Chondrocyte (in vitro differentiated cells): Measurements from ENCODE around the gene PIK3AP1. TPM values are rescaled to one million over a fixed set of nuclear protein-coding genes. Genes with fewer than 3 reads are reported as not detected.
A peak's percentile ranks its signal among the peaks of the same experiment; 100 is the strongest.

ENCODE experiments used
- DNase-seq: peaks from one replicate; pipeline ENCODE4 v3.0.0; 2021; ENCODE audit warnings: mixed read lengths, low spot score
- H3K27ac Mint-ChIP-seq: one replicate; pipeline ENCODE4 v1.8.0; 2021; ENCODE audit warnings: mild to moderate bottlenecking, moderate library complexity, mixed read lengths; ENCODE audit not compliant: unreplicated experiment
- H3K27me3 Mint-ChIP-seq: 2 replicates; pipeline ENCODE4 v1.8.0; 2021; ENCODE audit warnings: low read depth, mixed read lengths
- H3K36me3 Mint-ChIP-seq: 2 replicates; pipeline ENCODE4 v1.8.0; 2021; ENCODE audit warnings: low read depth, mixed read lengths
- H3K4me1 Mint-ChIP-seq: 2 replicates; pipeline ENCODE4 v1.8.0; 2021; ENCODE audit warnings: low read depth, mild to moderate bottlenecking, mixed read lengths
- H3K4me3 Mint-ChIP-seq: one replicate; pipeline ENCODE4 v1.8.0; 2021; ENCODE audit warnings: mild to moderate bottlenecking, moderate library complexity, mixed read lengths; ENCODE audit not compliant: unreplicated experiment
- H3K9me3 Mint-ChIP-seq: 2 replicates; pipeline ENCODE4 v1.8.0; 2021; ENCODE audit warnings: low read depth, mixed read lengths
- total RNA-seq: library from RNA; stranded (reverse); gene quantifications from 3 replicates; pipeline ENCODE4 v1.2.1, GENCODE V29; 2021
- TF ChIP-seq, protein P1 (sequence below): fragments of 200-600 bp; sonication (generic); IDR thresholded peaks from 2 replicates; pipeline ENCODE4 v1.5.0; 2021; ENCODE audit warnings: antibody characterized with exemption, mild to moderate bottlenecking, moderate library complexity

The PIK3AP1 gene
- total RNA-seq, 1 donor from 2014 or later = 9.9 TPM

DNA sequence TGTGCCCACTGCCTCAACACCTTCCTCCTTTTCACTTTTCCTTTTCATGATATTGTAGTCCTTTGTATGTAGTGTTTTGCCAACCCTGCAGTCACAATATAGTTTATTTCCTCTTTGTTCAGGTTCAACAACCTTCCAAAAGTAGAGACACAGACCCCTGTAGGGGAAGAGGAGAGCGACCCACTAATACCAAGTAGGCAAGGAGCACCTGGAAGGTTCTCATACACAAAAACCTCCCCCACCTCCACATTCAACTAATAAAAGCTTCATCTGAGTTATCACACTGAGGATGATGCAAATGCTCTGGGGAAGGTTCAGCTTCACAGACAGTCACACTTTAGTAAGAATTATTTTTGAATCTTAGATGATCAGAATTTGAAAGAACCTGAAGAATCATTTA, 41.6 kb downstream of the PIK3AP1 start:
- H3K4me3 Mint-ChIP-seq = no peak overlapping the region
- H3K27ac Mint-ChIP-seq = no peak overlapping the region
- H3K27me3 Mint-ChIP-seq = no peaks in the 10 kb centered on the region
- no peaks in the 10 kb centered on the region for H3K36me3 Mint-ChIP-seq
- H3K4me1 Mint-ChIP-seq = peaks cover 25% of the 10 kb centered on the region
- TF ChIP-seq, protein P1, sequence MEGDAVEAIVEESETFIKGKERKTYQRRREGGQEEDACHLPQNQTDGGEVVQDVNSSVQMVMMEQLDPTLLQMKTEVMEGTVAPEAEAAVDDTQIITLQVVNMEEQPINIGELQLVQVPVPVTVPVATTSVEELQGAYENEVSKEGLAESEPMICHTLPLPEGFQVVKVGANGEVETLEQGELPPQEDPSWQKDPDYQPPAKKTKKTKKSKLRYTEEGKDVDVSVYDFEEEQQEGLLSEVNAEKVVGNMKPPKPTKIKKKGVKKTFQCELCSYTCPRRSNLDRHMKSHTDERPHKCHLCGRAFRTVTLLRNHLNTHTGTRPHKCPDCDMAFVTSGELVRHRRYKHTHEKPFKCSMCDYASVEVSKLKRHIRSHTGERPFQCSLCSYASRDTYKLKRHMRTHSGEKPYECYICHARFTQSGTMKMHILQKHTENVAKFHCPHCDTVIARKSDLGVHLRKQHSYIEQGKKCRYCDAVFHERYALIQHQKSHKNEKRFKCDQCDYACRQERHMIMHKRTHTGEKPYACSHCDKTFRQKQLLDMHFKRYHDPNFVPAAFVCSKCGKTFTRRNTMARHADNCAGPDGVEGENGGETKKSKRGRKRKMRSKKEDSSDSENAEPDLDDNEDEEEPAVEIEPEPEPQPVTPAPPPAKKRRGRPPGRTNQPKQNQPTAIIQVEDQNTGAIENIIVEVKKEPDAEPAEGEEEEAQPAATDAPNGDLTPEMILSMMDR = no peak
- DNase-seq = no peak
- peaks cover 3% of the 10 kb centered on the region for H3K9me3 Mint-ChIP-seq

DNA sequence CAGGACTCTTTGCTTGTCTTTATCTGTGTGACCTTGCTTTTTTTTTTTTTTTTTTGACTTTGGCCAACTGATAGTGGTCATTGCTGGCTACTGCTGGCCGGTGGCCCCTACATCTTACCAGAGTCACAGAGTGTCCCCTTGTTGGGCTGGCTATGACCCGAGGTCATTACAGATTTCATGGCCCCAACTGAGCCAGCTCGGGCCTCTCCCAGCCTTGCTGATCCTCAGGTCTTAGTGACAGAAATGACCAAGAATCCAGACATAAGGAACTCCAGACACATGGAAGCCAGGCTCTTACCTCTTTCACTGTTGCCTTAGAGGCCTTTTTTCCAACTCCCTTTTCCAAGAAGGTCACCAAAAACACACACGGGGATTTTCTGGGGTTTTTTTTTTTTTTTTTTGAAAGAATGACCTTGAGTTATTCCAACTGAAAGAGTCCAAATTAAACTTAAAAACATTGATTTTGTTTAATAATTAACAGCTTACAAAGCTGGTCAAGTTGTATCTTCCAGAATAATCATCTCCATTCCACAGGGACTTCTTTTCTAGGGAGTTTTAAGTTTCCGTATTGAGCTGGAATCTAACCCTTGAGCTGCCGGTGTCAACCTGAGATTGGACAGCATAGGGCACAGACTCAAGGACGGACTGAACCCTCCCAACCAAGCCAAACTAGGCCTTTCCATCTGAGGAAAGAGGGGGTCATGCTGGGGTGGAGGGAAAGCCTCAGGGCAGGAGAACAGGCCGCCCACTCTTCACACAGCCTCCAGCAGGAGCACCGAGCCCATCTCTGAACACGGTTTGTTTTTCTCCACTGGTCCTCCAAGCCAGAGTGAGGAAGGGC, 43.8 kb downstream of the PIK3AP1 start:
- Mint-ChIP-seq H3K27ac (no peak overlapping the region), H3K4me3 (no peak overlapping the region), H3K9me3 (peaks cover 3% of the 10 kb centered on the region), H3K4me1 (peaks cover 32% of the 10 kb centered on the region), H3K36me3 (peaks cover 2% of the 10 kb centered on the region), H3K27me3 (no peaks in the 10 kb centered on the region)
- DNase-seq = no peak
- TF ChIP-seq, protein P1 = no peak

DNA sequence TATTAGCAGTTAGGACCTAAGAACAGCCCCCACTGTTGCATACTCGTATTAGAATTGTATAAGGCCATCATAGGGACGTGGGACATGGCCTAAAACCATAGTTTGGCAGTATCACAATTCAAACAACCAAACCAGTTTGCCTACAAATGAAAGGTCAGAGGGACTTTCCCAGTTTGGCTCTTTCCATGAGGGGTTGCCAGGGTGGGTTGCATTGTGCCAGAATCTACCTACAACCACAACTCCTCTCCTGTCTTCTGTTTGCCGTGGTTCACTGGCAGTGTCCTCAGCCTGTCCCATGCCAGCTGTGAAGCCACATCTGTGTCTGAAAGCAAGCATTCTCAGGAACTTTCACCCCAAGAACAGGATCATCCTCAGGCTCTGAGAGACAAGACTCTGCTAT, 44.5 kb downstream of the PIK3AP1 start:
- TF ChIP-seq, protein P1 = no peak
- peaks cover 3% of the 10 kb centered on the region for H3K9me3 Mint-ChIP-seq
- H3K27me3 Mint-ChIP-seq = no peaks in the 10 kb centered on the region
- H3K4me1 Mint-ChIP-seq = peaks cover 39% of the 10 kb centered on the region
- no peak overlapping the region for H3K27ac Mint-ChIP-seq
- no peak overlapping the region for H3K4me3 Mint-ChIP-seq
- DNase-seq = no peak
- H3K36me3 Mint-ChIP-seq = peaks cover 2% of the 10 kb centered on the region

DNA sequence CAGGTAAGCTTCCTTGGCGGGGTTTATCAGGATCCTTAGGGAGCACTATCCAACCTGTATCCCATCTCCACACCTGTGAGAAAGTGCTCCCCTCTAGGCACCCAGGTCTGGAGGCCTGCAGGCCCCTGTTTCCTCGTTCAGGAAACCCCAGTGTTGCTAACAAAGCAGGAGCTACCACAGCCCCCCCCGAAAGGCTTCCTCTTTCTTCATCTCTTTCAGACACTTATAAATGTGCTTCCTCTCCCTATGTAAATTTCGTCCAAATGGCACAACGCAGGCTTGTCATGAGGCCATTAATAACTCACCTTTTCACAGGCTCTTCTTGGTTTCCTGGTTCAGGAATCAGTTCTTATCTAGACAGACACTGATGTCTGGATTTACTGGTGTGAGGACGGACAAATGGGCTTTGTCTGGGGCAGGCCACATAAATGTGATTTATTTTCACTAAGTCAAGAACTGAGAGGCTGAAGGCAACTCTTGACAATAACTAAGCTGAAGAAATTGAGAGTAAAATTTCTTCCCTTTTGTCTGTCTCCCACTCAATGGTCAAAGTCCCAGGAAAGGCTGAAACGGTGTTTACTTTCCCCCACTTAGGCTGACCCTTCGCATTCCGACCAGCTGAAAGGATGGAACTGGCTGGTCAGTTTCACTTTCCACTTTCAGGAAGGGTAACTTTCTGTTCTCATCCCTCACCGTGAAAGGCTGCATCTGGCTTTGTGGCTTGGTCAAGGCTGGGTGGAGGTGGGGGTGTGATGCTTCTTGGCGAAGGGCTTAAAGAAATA, 46.8 kb downstream of the PIK3AP1 start:
- no peaks in the 10 kb centered on the region for H3K27me3 Mint-ChIP-seq
- TF ChIP-seq, protein P1 = no peak
- peak overlapping the region; percentile 92 for H3K27ac Mint-ChIP-seq
- no peak for DNase-seq
- H3K4me3 Mint-ChIP-seq = peak overlapping the region; percentile 50
- H3K4me1 Mint-ChIP-seq = peaks cover 59% of the 10 kb centered on the region
- H3K36me3 Mint-ChIP-seq = peaks cover 2% of the 10 kb centered on the region
- H3K9me3 Mint-ChIP-seq = no peaks in the 10 kb centered on the region

DNA sequence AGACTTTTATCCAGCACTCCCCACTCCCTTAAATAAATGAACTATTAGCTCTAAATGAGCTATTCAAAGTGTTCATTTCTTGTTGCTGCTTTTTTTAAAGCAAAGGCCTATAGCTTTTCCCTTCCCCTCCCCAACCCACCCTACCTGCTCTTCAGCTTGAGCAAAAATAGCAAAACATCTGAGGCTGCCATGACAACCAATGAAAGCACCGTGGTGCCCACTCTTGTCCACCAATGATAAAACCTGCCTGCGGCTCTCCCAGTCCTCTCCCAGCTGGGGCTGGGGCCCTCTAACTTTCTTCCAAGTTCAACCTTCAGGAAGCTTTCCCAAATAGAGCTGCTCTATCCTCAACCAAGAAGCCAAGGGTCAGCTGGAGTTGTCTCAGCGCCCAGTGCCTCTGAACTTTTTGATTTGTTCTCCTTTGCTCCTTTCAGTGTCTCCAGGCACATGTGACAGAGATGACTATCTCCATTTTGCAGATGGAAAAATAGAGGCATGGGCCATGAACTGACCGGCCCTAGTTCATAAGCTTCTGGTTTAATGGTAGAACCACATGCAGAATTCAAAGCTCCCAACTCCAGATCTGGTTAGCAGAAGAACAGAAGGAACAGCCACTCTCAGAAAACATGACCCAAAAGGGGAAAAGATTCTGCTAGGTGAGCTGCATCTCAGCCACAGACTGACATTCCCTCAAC, 47.7 kb downstream of the PIK3AP1 start:
- no peaks in the 10 kb centered on the region for H3K9me3 Mint-ChIP-seq
- TF ChIP-seq, protein P1 = no peak
- H3K4me1 Mint-ChIP-seq = peaks cover 64% of the 10 kb centered on the region
- peak overlapping the region; percentile 69 for H3K27ac Mint-ChIP-seq
- DNase-seq = no peak
- H3K27me3 Mint-ChIP-seq = no peaks in the 10 kb centered on the region
- no peak overlapping the region for H3K4me3 Mint-ChIP-seq
- H3K36me3 Mint-ChIP-seq = peaks cover 2% of the 10 kb centered on the region
